Measurements from ENCODE around the gene ADARB2.

GRCh38 chr10:1668399-1668798 is 68.9 kb downstream of the ADARB2 start:
- TF ChIP-seq, protein P1, sequence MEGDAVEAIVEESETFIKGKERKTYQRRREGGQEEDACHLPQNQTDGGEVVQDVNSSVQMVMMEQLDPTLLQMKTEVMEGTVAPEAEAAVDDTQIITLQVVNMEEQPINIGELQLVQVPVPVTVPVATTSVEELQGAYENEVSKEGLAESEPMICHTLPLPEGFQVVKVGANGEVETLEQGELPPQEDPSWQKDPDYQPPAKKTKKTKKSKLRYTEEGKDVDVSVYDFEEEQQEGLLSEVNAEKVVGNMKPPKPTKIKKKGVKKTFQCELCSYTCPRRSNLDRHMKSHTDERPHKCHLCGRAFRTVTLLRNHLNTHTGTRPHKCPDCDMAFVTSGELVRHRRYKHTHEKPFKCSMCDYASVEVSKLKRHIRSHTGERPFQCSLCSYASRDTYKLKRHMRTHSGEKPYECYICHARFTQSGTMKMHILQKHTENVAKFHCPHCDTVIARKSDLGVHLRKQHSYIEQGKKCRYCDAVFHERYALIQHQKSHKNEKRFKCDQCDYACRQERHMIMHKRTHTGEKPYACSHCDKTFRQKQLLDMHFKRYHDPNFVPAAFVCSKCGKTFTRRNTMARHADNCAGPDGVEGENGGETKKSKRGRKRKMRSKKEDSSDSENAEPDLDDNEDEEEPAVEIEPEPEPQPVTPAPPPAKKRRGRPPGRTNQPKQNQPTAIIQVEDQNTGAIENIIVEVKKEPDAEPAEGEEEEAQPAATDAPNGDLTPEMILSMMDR (IDR thresholded peaks at IDR 0.05; ENCODE audit: low read depth, low read length, missing input control): no peak
- TF ChIP-seq, protein P2, sequence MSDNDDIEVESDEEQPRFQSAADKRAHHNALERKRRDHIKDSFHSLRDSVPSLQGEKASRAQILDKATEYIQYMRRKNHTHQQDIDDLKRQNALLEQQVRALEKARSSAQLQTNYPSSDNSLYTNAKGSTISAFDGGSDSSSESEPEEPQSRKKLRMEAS (IDR thresholded peaks at IDR 0.05): no peak
- TF ChIP-seq GABPA (IDR thresholded peaks at IDR 0.05 in 1 of 2, conservative IDR thresholded peaks at IDR 0.05 in 1 of 2) (no peak), EGR1 (IDR thresholded peaks at IDR 0.05; ENCODE audit: low read depth in 2 of 2) (no peak), REST (IDR thresholded peaks at IDR 0.05) (no peak), HNF4G (IDR thresholded peaks at IDR 0.05) (no peak), HNF4A (conservative IDR thresholded peaks at IDR 0.05) (no peak), SP1 (IDR thresholded peaks at IDR 0.05) (no peak), RAD21 (IDR thresholded peaks at IDR 0.05) (no peak), TAF1 (conservative IDR thresholded peaks at IDR 0.05) (no peak), YY1 (IDR thresholded peaks at IDR 0.05) (no peak)
- TF ChIP-seq, protein P3, sequence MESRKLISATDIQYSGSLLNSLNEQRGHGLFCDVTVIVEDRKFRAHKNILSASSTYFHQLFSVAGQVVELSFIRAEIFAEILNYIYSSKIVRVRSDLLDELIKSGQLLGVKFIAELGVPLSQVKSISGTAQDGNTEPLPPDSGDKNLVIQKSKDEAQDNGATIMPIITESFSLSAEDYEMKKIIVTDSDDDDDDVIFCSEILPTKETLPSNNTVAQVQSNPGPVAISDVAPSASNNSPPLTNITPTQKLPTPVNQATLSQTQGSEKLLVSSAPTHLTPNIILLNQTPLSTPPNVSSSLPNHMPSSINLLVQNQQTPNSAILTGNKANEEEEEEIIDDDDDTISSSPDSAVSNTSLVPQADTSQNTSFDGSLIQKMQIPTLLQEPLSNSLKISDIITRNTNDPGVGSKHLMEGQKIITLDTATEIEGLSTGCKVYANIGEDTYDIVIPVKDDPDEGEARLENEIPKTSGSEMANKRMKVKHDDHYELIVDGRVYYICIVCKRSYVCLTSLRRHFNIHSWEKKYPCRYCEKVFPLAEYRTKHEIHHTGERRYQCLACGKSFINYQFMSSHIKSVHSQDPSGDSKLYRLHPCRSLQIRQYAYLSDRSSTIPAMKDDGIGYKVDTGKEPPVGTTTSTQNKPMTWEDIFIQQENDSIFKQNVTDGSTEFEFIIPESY (IDR thresholded peaks at IDR 0.05): no peak
